NOMO-1 treated with dmso at 0.1 percent for 144 hours (cell line): ENCODE measurements around the gene PTK6.

Source experiments
- DNase-seq: peaks from one replicate; lab custom pipeline; 2025; ENCODE audit not compliant: unreplicated experiment; lab: John Stamatoyannopoulos, UW

The PTK6 gene

GRCh38 chr20:63497138-63497945 lies 39.8 kb downstream of the PTK6 start:
- DNase-seq: no peak

DNA sequence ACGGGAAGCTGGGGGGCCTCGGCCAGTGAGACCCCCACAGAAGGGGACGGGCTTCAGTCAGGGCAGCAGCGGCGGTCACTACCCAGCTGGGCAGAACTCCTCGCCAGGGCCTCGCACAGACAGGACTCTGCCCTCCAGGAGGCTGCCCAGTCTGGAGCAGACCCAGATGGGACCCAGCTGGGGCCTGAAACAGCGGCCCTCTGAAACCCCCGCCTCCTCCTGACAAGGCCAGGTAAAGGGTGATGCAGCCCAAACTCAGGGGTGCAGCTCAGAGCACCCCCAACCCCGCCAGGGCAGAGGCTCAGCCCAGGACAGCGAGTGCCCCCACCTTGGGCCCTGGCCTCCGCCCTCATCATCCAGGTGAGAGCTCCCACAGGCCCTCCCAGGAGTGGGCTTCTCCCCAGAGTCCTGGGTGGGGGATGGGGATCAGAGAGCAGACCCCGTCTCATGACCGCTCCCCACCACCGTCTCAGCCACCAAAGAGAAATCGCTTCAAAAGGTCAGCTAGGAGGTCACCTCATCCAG lies 40.5 kb downstream of the PTK6 start:
- DNase-seq: no peak

GRCh38 chr20:63495741-63496595 lies 41.2 kb downstream of the PTK6 start:
- no peak for DNase-seq

- no peak for DNase-seq
Observed at GRCh38 chr20:63495167-63495720, 41.9 kb downstream of the PTK6 start.

- DNase-seq: no peak
Observed at GRCh38 chr20:63494420-63495166, 42.6 kb downstream of the PTK6 start.

DNA sequence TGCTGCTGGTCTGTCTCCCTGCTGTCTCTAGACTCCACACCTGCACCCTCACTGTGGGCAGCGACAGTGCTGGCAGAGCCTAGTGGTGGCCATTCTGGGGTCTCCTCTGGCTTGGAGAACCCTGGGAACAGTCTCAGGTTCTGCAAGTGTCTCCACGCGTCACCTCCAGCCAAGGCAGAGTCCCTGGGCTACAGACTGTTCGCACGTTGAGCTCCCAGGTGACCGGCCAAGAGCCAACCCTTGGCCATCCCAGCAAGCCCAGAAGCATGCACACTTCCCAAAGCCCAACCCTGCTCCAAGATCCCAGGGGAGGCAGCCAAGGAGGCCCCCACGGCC lies 43.1 kb downstream of the PTK6 start:
- no peak for DNase-seq

DNA sequence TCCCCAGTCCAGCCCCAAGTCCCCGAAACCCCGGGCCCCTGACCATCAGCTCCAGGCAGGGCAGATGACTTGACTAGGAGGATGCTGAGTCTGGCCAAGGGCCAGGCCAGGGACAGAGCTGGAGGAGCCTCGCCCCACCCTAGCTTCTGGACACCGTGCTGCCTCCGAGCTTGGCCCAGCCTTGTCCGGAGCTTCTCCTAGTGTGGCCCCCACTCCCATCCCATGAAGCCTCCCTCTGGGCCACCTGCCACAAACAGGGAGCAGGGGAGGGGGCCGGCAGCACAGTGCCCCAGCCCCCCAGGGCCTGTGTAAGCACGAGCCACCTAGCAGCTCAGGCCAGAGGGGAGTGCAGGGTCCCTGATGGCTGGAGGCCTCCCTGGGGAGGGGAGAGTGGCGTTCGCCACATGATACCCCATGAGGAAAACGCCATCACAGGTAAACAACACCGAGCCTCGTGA lies 43.6 kb downstream of the PTK6 start:
- DNase-seq: no peak

DNA sequence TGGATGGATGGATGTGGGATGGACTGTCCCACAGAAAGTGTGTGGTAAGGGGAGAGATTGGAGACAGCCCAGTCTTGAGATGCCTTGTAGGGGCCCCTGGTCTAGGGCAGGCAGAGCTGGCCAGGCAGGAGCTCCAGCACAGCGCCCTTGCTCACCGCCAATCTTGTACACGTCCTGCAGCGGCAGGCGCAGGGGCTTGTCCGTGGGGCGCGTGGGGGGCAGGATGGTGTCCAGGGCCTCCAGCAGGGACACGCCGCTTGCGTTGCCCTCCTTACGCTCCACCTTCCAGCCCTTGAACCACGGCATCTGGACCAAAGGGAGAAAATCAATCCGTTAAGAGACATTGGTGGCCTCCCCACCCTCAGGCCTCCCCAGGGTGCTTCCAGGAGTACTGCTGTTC lies 44.2 kb downstream of the PTK6 start:
- no peak for DNase-seq

DNA sequence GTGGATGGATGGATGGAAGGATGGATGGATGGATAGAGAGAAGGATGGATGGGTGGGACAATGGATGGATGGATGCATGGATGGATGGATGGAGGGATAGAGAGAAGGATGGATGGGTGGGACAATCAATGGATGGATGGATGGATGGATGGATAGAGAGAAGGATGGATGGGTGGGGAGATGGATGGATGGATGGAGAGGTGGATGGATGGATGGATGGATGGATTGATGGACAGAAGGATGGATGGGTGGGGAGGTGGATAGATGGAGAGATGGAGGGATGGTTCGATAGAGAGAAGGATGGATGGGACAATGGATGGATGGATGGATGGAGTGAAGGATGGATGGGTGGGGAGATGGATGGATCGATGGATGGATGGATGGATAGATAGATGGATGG lies 44.7 kb downstream of the PTK6 start:
- DNase-seq: no peak

DNA sequence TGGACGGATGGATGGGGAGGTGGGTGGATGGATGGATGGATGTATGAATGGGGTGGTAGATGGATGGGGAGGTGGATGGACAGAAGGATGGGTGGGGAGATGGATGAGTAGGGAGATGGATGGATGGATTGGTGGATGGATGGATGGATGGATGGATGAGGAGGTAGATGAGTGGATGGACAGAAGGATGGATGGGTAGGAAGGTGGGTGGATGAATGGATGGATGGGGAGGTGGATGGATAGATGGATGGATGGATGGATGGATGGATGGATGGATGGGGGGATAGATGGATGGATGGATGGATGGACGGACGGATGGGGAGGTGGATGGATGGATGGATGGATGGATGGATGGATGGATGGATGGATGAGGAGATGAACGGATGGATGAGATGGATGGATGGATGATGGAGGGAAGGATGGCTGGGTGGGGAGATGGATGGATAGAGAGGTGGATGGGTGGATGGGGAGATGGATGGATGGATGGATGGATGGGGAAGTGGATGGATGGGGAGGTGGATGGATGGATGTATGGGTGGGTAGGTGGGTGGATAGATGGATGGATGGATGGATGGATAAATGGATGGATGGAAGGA lies 45.4 kb downstream of the PTK6 start:
- no peak for DNase-seq

DNA sequence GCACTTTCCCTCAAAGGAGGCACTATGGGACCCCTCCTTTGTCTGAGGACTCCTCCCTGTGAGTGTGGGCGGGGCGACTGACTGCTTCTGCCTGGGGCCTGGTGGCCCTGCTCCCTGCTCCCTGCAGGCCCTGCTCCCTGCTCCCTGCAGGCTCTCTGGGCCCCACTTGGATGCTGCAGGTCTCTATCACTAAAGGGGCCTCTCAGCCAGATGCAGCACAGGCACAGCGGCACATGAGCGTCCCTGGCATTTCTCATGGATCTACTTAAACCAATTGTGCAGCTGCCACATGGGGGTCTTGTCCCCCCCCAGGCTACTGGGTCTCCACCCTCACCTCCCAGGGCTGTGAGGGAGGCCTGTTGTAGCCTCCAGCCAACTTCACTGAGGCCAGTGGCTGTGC lies 46.1 kb downstream of the PTK6 start:
- DNase-seq: no peak

GRCh38 chr20:63490416-63490815 lies 46.8 kb downstream of the PTK6 start:
- no peak for DNase-seq

DNA sequence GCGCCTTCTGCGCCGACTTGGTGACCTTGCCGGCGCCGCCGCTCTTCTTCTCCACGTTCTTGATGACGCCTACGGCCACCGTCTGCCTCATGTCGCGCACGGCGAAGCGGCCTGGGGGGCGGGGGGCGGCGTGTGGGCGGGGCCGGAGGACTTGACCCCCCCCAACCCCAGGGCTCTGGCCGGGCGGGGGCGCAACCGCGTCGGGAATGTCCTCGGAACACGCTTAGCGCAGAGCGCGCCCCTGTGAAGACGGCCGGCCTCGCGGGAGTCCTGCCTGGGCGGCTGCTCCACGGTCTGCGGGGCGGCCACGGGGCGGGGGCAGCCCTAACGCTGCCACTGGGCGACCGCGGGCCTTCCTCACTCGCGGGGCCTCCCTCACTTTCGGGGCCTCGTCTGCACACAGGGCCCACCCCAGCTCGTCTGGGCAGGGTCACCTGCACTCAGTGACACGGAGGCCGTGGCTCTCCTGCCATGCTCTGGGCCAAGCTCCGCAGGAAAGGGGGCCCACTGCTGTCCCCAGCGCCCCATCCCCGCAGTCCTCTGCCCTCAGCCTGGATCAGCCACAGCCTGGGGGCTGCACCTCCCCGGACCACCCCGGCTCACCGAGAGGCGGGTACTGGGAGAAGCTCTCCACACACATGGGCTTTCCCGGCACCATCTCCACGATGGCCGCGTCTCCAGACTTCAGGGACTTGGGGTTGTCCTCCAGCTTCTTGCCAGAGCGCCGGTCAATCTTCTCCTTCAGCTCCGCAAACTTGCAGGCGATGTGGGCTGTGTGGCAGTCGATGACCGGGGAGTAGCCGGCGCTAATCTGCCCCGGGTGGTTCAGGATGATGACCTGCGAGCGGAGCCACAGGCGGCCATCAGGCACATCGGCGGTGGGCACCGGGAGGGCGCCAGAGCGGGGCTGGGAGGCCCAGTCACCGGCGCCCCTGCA lies 48.6 kb downstream of the PTK6 start:
- no peak for DNase-seq

DNA sequence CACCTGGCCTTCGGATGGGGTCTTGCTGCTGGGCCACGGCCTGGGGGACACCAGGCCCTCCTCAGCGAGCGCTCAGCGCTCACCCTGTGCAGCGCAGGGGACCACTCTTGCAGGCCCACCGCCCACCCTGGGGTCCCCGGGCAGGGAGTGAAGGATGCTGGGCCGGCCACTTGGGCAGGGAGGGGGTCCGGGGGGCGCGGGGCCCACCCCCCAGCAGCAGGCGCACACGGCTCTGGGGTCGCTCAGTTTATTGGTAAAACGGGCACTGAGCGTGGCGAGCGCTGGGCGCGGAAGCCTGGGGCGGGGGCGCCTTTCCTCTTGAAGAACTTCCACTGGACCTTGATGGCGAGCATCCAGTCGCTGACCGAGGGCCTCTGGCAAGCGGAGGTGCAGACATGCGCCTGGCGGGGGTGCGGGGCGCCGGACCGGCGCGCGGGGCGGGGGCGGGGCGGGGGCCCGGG lies 49.4 kb downstream of the PTK6 start:
- no peak for DNase-seq

GRCh38 chr20:63487116-63487764 lies 49.9 kb downstream of the PTK6 start:
- DNase-seq: no peak

- DNase-seq: no peak
Observed at GRCh38 chr20:63486300-63486855, 50.8 kb downstream of the PTK6 start.

DNA sequence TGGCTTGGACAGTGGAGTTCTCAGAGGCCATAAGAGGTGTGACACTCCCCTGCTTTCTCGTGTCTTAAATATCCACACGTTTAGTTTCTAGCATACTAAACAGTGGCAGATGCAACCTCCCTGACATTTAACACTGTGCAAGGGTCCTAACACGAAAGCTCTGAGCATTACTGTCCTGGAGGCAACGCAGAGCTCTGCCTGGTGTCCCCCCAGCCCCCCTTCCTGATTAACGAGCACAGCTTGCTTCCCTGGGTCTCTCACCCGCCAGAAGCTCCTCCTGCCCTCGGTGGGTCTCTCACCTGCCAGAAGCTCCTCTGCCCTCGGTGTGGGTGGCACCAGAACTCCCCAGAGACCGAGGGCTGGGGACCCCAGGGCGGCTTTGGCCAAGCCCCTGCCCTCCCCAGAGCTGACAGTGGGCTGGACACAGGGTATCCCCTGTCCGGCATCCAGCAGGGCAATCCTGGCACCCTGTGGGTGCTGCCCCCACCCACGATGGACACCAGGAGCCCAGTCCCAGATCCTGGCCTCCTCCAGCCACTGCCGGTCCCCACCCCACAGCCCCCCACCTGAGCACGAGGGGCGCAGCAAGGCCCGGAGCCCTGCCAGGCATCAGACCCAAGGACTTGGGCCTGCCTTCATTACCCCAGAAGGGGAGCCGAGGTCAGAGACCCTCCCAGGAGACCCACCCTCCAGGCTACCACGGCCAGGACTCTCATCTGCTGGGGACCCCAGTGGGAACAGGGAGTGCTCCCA lies 52.3 kb downstream of the PTK6 start:
- no peak for DNase-seq

DNA sequence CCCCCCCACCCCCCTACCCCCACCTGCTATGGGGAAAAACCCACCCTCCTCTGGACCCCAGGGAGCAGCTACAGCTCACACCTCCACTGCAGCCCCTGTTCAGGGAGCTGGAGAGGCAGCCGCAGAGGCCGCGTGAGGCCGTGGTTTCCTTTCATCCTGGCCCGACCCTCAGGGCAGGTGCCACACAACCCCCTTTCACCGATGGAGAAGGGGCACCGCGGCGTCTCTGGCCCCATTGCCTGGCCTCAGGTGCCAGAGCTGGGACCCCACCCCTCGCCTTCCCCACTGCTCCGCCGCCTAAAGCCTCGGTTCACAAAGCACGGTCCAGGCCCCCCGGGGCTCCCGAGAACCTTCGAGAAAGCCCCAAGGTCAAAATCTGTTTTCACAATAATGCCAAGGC lies 52.9 kb downstream of the PTK6 start:
- no peak for DNase-seq
